Activated T-helper 1 cell treated with anti-CD3 and anti-CD28 coated beads, Interleukin-12 subunit alpha, Interleukin-12 subunit beta, Interleukin-2, Interleukin-4 antibody, amounts not matched to agents 30 ng/mL and 10 ng/mL and 1 ng/mL, durations not matched to agents 14 hours and 24 hours and 36 hours (primary cell): Measurements from ENCODE around the gene SLC6A11. TPM values are rescaled to one million over a fixed set of nuclear protein-coding genes. Genes with fewer than 3 reads are reported as not detected.

ENCODE experiments used
- DNase-seq: peaks from one replicate; pipeline ENCODE4 v3.0.0; 2021; ENCODE audit warnings: low spot score
- H3K27ac Mint-ChIP-seq: one replicate; pipeline ENCODE4 v1.8.0; 2021; ENCODE audit warnings: mild to moderate bottlenecking, mixed read lengths
- H3K27me3 Mint-ChIP-seq: one replicate; pipeline ENCODE4 v1.8.0; 2022; ENCODE audit warnings: mild to moderate bottlenecking, moderate library complexity, mixed read lengths; ENCODE audit not compliant: insufficient read depth
- H3K36me3 Mint-ChIP-seq: one replicate; pipeline ENCODE4 v1.8.0; 2021; ENCODE audit warnings: low read depth, mixed read lengths
- H3K4me1 Mint-ChIP-seq: one replicate; pipeline ENCODE4 v1.8.0; 2021; ENCODE audit warnings: low read depth, mixed read lengths
- H3K4me3 Mint-ChIP-seq: one replicate; pipeline ENCODE4 v1.8.0; 2021; ENCODE audit warnings: mild to moderate bottlenecking, moderate library complexity, mixed read lengths
- H3K9me3 Mint-ChIP-seq: one replicate; pipeline ENCODE4 v1.8.0; 2021; ENCODE audit warnings: mixed read lengths
- intact Hi-C: fragments of 100-400 bp; cut with micrococcal nuclease; formaldehyde crosslinking; loops from one replicate; pipeline ENCODE4 v1.15.1; 2024
- total RNA-seq: library from RNA; stranded (reverse); gene quantifications from 2 replicates; pipeline ENCODE4 v1.2.3, GENCODE V29; 2022

SLC6A11 gene
- total RNA-seq, 1 donor from 2014 or later, result not detected

DNA sequence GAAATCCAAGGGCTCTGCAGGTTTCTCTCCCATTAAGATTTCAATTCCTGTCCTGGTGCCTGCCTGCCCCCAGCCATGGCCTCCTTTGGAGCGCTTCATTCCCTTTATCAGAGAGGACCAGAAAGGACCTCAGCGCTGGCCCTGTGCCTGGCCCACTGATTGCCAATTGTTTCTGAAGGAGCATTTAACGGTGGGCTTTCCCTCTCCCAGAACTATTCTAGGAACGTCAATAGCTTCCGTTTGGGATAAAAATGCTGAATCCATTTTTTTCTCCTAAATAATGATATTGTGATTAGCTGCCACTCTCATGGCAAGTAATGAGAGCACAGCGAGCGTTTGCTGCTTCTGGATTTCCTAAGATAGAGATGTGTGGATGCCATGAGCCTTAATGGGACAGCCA is 164.3 kb downstream of the SLC6A11 start:
- intact Hi-C loops, result no loop called here
- Mint-ChIP-seq H3K36me3 (no peaks in the 10 kb centered on the region), H3K4me1 (no peaks in the 10 kb centered on the region), H3K27me3 (peaks cover 3% of the 10 kb centered on the region), H3K9me3 (no peaks in the 10 kb centered on the region), H3K4me3 (no peak overlapping the region), H3K27ac (no peak overlapping the region)
- no peak for DNase-seq

DNA sequence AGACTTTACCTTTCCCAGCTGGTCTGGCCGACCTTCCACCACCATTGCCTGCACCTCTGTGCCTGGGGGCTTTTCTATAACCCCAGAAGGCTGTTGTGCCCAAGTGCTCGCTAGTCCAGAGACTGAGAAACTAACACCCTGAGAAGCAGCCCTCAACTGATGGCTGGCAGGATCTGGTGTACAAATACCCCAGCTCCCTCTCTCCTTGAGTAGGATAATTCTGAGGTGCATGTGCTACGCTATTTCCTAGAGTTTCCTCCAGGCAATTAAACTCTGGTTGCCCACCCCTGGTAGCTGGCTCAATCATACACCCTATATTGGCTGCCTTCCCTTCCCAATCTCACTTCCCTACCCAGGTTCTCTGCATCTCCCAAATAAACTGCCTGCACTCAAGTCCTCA is 165.0 kb downstream of the SLC6A11 start:
- H3K4me3 Mint-ChIP-seq, result no peak overlapping the region

DNA sequence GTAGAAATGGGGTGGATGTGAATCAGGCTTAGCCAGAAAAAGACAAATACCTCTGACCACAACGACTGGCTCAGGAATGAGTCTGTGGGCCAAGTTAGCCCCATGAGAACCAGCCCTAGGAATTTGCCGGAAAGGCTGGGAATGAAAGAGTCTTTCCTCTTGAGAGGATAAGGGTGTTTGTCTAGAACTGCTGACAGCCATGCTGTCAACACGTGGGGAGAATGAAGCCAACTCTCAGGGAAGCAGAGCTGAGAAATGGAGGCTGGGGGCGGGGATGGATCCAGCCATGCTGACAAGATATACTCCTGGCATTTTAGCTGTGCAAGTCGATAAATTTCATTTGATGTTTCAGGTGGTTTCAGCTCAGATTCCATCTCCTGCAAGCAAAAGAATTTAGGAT is 165.9 kb downstream of the SLC6A11 start:
- no peak for DNase-seq
- no peaks in the 10 kb centered on the region for H3K36me3 Mint-ChIP-seq
- intact Hi-C loops, result loop anchor here (2.0 kb wide), 1 partner anchor 223 kb away; no protein-coding TSS in a partner anchor
- H3K4me1 Mint-ChIP-seq, result no peaks in the 10 kb centered on the region
- no peak overlapping the region for H3K27ac Mint-ChIP-seq
- H3K27me3 Mint-ChIP-seq, result peaks cover 3% of the 10 kb centered on the region
- H3K9me3 Mint-ChIP-seq, result no peaks in the 10 kb centered on the region
- H3K4me3 Mint-ChIP-seq, result no peak overlapping the region

More for the DNA sequence above, 165.0 kb downstream of the SLC6A11 start:
- Mint-ChIP-seq H3K9me3 (no peaks in the 10 kb centered on the region), H3K27me3 (peaks cover 3% of the 10 kb centered on the region), H3K27ac (no peak overlapping the region), H3K4me1 (no peaks in the 10 kb centered on the region), H3K36me3 (no peaks in the 10 kb centered on the region)
- DNase-seq, result no peak
- intact Hi-C loops, result no loop called here

DNA sequence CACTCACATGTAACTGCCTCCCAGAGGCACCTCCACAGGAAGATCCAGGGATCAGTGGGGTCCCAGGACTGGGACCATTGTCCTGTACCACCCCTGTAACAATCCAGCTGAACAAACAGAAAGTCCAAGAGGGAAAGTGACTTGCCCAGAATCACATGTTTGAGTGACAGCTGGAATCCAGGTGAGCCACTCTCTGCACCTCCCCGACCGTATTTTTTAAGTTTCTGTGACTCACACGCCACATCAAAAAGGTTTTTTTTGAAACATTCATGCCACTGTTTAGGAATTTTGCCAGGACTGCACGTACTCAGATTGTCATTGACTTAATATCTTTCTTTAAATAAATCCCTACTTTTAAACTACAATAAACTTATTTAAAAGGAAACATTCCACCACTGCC is 166.8 kb downstream of the SLC6A11 start:
- Mint-ChIP-seq H3K27ac (no peak overlapping the region), H3K4me3 (no peak overlapping the region), H3K9me3 (no peaks in the 10 kb centered on the region), H3K36me3 (no peaks in the 10 kb centered on the region), H3K27me3 (peaks cover 3% of the 10 kb centered on the region), H3K4me1 (no peaks in the 10 kb centered on the region)
- no peak for DNase-seq
- intact Hi-C loops, result loop anchor here (2.0 kb wide), 1 partner anchor 224 kb away; no protein-coding TSS in a partner anchor

DNA sequence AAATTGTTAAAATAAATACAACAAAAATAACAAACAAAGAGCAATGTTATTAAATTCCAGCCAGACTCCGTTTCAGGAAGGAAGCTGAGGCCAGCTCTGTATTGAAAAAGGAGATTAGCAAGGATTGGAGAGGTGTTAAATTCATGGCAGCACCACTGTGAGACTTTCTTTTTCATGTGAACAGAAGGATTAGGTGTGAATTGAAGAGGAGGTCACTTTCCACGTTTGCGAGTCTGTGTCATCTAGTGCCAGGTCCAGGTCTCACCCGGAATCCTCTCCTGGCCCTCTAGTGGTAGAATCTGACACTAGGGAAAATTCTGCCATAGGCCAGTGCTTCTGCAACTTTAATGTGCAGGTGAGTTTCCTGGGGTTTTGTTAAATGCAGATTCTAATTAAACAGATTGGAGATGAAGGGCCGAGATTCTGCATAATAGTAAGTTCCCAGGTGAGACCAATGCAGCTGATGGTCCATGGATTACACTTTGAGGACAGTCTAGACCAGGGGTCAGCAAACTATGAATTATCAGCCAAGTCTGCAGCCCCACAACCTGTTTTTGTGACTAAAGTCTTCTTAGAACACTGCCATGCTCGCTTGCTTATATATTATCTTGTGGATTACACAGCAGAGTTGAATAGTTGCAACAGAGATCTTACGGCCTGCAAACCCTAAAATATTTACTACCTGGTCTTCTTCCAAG is 167.3 kb downstream of the SLC6A11 start:
- no peak for DNase-seq
- no peak overlapping the region for H3K27ac Mint-ChIP-seq
- H3K27me3 Mint-ChIP-seq, result peaks cover 3% of the 10 kb centered on the region

DNA sequence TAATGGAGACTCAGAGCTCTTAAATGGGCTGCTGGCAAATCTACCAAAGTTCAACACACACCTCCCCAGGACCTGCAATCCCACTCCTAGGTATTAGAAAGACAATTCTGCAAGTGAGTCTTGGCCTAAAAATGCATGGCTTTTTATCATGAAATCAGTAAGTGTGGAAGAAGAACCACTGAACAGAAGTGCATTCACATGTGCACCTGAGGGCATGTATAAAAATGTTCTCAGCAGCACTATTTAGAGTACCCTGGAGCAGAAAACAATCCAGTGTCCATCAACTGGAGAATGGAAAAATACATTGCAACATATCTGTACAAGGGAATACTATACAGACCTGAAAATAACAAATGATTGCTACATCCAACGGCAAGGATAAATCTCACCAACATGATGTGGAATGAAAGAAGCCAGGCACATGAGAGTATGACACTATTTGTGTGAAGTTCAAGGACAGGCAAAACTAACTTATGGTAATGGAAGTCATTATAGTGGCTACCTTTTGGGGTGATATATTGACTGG is 168.4 kb downstream of the SLC6A11 start:
- Mint-ChIP-seq H3K27ac (no peak overlapping the region), H3K36me3 (no peaks in the 10 kb centered on the region), H3K9me3 (no peaks in the 10 kb centered on the region), H3K27me3 (peaks cover 7% of the 10 kb centered on the region), H3K4me3 (no peak overlapping the region), H3K4me1 (no peaks in the 10 kb centered on the region)
- intact Hi-C loops, result no loop called here
- DNase-seq, result no peak

More for the DNA sequence above, 167.3 kb downstream of the SLC6A11 start:
- Mint-ChIP-seq H3K9me3 (no peaks in the 10 kb centered on the region), H3K36me3 (no peaks in the 10 kb centered on the region), H3K4me1 (no peaks in the 10 kb centered on the region), H3K4me3 (no peak overlapping the region)
- intact Hi-C loops, result loop anchor here (2.0 kb wide), 1 partner anchor 225 kb away; no protein-coding TSS in a partner anchor

DNA sequence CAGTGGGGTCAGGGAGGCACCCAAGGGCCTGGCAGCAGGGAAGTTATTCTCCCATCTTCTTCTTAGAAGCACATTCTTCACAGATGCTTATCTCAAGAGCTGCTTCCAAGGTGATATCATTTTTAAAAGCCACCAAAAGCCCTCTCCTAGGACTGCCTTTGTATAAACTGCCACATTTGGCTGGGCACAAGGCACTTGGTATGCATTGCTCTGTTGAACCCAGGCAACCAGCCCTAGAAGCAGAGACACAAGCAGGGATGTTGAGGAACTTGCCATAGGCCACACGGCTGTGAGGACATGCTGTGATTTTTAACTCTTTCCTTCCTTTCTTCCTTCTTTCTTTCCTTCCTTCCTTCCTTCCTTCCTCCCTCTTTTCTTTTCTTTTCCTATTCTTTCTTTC is 169.2 kb downstream of the SLC6A11 start:
- no peak for DNase-seq
- Mint-ChIP-seq H3K36me3 (no peaks in the 10 kb centered on the region), H3K4me3 (no peak overlapping the region), H3K4me1 (no peaks in the 10 kb centered on the region), H3K27me3 (peaks cover 14% of the 10 kb centered on the region), H3K9me3 (no peaks in the 10 kb centered on the region), H3K27ac (no peak overlapping the region)
- intact Hi-C loops, result no loop called here

DNA sequence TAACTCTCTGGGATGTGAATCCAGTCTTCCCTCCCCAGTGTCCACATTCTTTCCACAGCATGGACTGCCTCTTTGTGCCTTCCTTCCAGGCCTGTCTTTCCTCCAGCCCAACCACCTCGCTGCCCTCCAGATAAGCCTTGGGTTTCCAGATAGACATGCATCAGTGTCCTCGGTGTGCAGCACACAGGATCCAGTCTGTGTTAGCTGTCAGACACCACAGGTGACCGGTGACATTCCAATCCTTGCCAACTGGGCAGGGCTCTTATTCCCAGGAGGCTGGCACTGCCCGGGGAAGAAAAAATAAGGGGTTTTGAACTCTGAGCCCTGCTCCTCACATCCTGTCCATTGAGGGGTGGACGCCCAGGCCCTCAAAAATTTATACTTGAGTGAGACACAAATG is 170.6 kb downstream of the SLC6A11 start:
- H3K4me1 Mint-ChIP-seq, result no peaks in the 10 kb centered on the region
- intact Hi-C loops, result no loop called here

DNA sequence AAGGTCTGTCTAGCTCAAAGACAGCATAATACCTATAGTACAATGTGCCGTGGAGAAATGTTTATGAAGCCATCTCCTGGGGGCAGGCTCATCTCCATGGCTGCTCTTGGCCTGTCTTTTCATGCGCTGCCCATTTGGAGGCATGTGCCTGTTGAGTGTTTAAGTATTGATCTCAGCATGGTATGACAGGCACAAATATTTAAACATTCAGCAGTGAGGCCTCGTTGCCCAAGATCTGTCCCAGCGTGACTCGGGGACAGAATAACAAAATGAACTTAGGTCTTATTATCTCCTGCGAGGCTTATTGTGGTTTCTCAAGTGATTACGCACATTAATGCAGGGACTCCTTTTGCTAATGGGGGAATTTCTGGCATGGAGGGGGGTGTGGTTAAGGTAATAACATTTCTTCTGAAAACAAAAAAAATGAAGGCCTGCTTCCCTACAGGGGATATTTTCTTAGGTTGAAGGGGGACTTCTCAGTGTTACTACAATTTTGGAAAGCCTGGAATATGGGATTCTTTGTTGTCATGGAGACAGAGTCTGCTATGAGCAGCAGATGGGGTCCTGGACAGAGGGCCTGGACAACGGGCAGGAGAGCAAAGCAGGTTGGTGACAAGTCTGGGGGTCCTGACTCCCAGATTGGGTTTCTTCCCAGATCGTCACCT is 172.1 kb downstream of the SLC6A11 start:
- Mint-ChIP-seq H3K9me3 (no peaks in the 10 kb centered on the region), H3K27ac (no peak overlapping the region), H3K27me3 (peaks cover 31% of the 10 kb centered on the region), H3K4me3 (no peak overlapping the region), H3K4me1 (peaks cover 3% of the 10 kb centered on the region), H3K36me3 (peaks cover 3% of the 10 kb centered on the region)
- intact Hi-C loops, result no loop called here
- DNase-seq, result no peak

More for the DNA sequence above, 170.6 kb downstream of the SLC6A11 start:
- Mint-ChIP-seq H3K36me3 (no peaks in the 10 kb centered on the region), H3K4me3 (no peak overlapping the region), H3K9me3 (no peaks in the 10 kb centered on the region), H3K27ac (no peak overlapping the region), H3K27me3 (peaks cover 26% of the 10 kb centered on the region)
- no peak for DNase-seq

DNA sequence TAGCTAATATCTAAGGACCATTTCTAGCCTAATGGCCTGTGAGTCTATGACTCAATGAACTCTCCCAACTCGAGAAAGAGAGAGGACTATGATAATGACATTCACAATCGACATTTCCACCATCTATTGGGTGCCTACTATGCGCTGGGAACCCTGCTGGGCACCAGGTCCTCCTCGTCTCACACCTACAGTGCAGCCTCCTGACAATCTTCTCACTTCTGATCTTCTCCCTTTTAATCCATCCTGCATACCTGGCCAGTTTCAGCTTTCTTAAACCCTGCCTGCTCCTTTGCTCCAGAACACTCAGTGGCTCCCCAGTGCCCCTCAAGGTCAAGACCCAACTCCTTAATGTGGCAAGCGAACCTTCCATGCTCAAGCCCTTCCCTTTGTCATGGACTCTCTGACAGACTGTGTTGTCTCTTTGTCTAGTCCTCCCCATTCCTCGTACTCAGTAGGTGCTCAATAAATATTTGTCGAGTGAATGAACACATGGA is 173.0 kb downstream of the SLC6A11 start:
- no peak overlapping the region for H3K27ac Mint-ChIP-seq
- intact Hi-C loops, result no loop called here
- peaks cover 37% of the 10 kb centered on the region for H3K27me3 Mint-ChIP-seq
- no peak for DNase-seq
- no peaks in the 10 kb centered on the region for H3K9me3 Mint-ChIP-seq
- peaks cover 3% of the 10 kb centered on the region for H3K4me1 Mint-ChIP-seq
- H3K4me3 Mint-ChIP-seq, result no peak overlapping the region
- peaks cover 3% of the 10 kb centered on the region for H3K36me3 Mint-ChIP-seq

Other genes starting within 250 kb of the SLC6A11 start
- not detected in 2 replicates for gene SLC6A1, start 176.5 kb downstream of the SLC6A11 start, total RNA-seq